ENCODE data around the gene ANKH. TPM values are rescaled to one million over a fixed set of nuclear protein-coding genes. Genes with fewer than 3 reads are reported as not detected.
"Not testable (repeated sequence)": the region's sequence is repeated elsewhere in the genome, so short reads cannot be mapped to it uniquely, and the experiment has no call there.

Gene ANKH
- total RNA-seq, 2 experiments from 2014 or later = 69.3 to 74.2 TPM

DNA sequence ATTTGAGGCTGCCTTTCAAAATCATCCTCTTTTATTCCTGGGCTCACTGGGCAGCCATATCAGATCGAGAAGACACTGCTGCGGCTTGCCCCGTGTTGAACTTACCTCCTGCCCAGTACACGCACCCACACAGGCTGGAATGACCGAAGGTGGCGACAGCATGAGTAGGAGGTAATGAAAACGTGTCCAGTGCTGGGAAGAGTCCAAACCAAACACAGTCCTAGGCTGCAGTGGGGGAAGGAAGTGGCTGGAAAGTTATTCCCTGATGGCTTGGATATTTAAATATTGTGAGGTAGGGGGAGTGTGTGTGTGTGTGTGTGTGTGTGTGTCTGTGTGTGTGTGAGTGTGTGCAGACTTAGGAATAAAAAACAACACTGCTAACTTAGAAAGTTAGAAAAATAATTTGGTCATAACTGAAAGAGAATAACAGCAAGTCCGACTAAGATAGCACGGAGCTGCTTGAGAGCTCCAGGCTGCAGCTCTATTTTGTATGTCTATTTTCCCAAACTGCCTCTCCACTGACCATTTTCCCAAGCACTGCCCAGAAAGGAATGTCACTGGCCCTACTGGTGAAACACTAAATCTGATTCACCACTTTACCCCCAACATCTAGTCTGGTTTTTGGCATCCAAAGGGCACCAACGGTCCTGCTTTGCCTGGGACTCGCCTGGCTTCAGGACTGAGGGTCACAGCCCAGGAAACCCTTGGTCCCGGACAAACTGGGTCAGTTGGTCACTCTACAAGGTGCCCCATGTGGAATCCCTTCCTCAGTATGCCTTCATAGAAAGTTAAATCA, 41.2 kb downstream of the ANKH start:
- H3K4me1 Mint-ChIP-seq = peaks cover 3% of the 10 kb centered on the region
- peaks cover 4% of the 10 kb centered on the region for H3K36me3 Mint-ChIP-seq (ENCODE audit: low read depth)
- no peak overlapping the region for H3K4me3 Mint-ChIP-seq
- H3K27me3 Mint-ChIP-seq = no peaks in the 10 kb centered on the region
- ChIA-PET POLR2A (no interaction called here), CTCF (interaction anchor here (1.2 to 1.5 kb wide), 2 partner anchors 10 kb away, joined by 3 to 5 read pairs; no protein-coding TSS in a partner anchor)
- no peaks in the 10 kb centered on the region for H3K9me3 Mint-ChIP-seq
- no peak for DNase-seq
- H3K27ac Mint-ChIP-seq = no peak overlapping the region

GRCh38 chr5:14829396-14829795, 42.2 kb downstream of the ANKH start:
- no peak overlapping the region for H3K4me3 Mint-ChIP-seq
- H3K4me1 Mint-ChIP-seq = peaks cover 3% of the 10 kb centered on the region
- H3K9me3 Mint-ChIP-seq = no peaks in the 10 kb centered on the region
- no peaks in the 10 kb centered on the region for H3K27me3 Mint-ChIP-seq
- CTCF ChIA-PET = interaction anchor here (1.3 kb wide), 1 partner anchor 22 kb away, joined by 3 read pairs; no protein-coding TSS in a partner anchor
- peaks cover 4% of the 10 kb centered on the region for H3K36me3 Mint-ChIP-seq (ENCODE audit: low read depth)
- no peak overlapping the region for H3K27ac Mint-ChIP-seq
- no peak for DNase-seq
- POLR2A ChIA-PET = no interaction called here

GRCh38 chr5:14826714-14827113, 44.9 kb downstream of the ANKH start:
- no peak for DNase-seq
- Mint-ChIP-seq H3K9me3 (no peaks in the 10 kb centered on the region), H3K36me3 (ENCODE audit: low read depth) (peaks cover 4% of the 10 kb centered on the region), H3K4me3 (no peak overlapping the region), H3K27ac (no peak overlapping the region), H3K4me1 (peaks cover 3% of the 10 kb centered on the region), H3K27me3 (no peaks in the 10 kb centered on the region)
- POLR2A ChIA-PET = interaction anchor here (0.5 kb wide), 1 partner anchor 47 kb away, joined by 4 read pairs; no protein-coding TSS in a partner anchor
- CTCF ChIA-PET = interaction anchor here (0.7 to 1.8 kb wide), 4 partner anchors 10 to 27 kb away, joined by 3 to 4 read pairs (median 3); no protein-coding TSS in a partner anchor

DNA sequence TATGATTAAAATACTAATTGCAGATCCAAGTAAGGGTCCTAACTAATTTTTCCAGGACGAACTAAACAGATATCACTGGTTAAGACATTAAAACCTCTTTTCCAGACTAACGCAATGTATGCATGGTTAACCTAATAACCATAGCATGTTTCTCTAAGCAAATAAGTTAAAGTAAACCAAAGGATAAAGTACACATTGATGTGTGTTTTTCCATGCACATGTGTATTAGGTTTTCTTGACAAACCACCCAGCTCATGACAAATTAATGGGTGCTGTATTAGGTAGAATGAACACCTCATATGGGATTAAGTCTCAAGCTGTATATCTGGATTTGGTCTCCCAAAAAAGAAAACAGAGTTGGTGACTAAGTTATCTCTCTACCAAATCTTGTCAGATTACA, 45.6 kb downstream of the ANKH start:
- Mint-ChIP-seq H3K9me3 (no peaks in the 10 kb centered on the region), H3K27me3 (no peaks in the 10 kb centered on the region), H3K36me3 (ENCODE audit: low read depth) (peaks cover 4% of the 10 kb centered on the region), H3K4me3 (no peak overlapping the region), H3K4me1 (peaks cover 3% of the 10 kb centered on the region), H3K27ac (no peak overlapping the region)
- POLR2A ChIA-PET = interaction anchor here (0.5 kb wide), 1 partner anchor 46 kb away, joined by 4 read pairs; no protein-coding TSS in a partner anchor
- CTCF ChIA-PET = interaction anchor here (1.1 to 1.8 kb wide), 2 partner anchors 9 to 20 kb away, joined by 3 to 4 read pairs; no protein-coding TSS in a partner anchor
- no peak for DNase-seq

- peaks cover 7% of the 10 kb centered on the region for H3K4me1 Mint-ChIP-seq
- no peaks in the 10 kb centered on the region for H3K27me3 Mint-ChIP-seq
- ChIA-PET POLR2A (interaction anchor here (0.6 kb wide), 1 partner anchor 1630 kb away, joined by 9 read pairs; no protein-coding TSS in a partner anchor), CTCF (interaction anchor here (1.2 kb wide), 1 partner anchor 21 kb away, joined by 3 read pairs; no protein-coding TSS in a partner anchor)
- no peak overlapping the region for H3K27ac Mint-ChIP-seq
- no peak for DNase-seq
- no peaks in the 10 kb centered on the region for H3K9me3 Mint-ChIP-seq
- H3K36me3 Mint-ChIP-seq (ENCODE audit: low read depth) = peaks cover 6% of the 10 kb centered on the region
- H3K4me3 Mint-ChIP-seq = no peak overlapping the region
Observed at GRCh38 chr5:14824499-14824898, 47.1 kb downstream of the ANKH start.

GRCh38 chr5:14821100-14821845, 50.3 kb downstream of the ANKH start:
- H3K4me3 Mint-ChIP-seq = no peak overlapping the region
- H3K9me3 Mint-ChIP-seq = no peaks in the 10 kb centered on the region
- H3K4me1 Mint-ChIP-seq = peaks cover 29% of the 10 kb centered on the region
- ChIA-PET CTCF (interaction anchor here (0.5 kb wide), 1 partner anchor 18 kb away, joined by 6 read pairs; no protein-coding TSS in a partner anchor), POLR2A (no interaction called here)
- DNase-seq = no peak
- H3K27ac Mint-ChIP-seq = no peak overlapping the region
- H3K36me3 Mint-ChIP-seq (ENCODE audit: low read depth) = peaks cover 2% of the 10 kb centered on the region
- no peaks in the 10 kb centered on the region for H3K27me3 Mint-ChIP-seq

- DNase-seq = no peak
- ChIA-PET POLR2A (no interaction called here), CTCF (interaction anchor here (1.2 kb wide), 1 partner anchor 25 kb away, joined by 4 read pairs; no protein-coding TSS in a partner anchor)
- Mint-ChIP-seq H3K9me3 (no peaks in the 10 kb centered on the region), H3K27me3 (no peaks in the 10 kb centered on the region), H3K27ac (no peak overlapping the region), H3K4me1 (peaks cover 34% of the 10 kb centered on the region), H3K36me3 (ENCODE audit: low read depth) (peaks cover 4% of the 10 kb centered on the region), H3K4me3 (no peak overlapping the region)
Observed at GRCh38 chr5:14818931-14819790, 52.4 kb downstream of the ANKH start.

- H3K9me3 Mint-ChIP-seq, H3K27me3 Mint-ChIP-seq, POLR2A ChIA-PET, CTCF ChIA-PET, H3K4me3 Mint-ChIP-seq, H3K27ac Mint-ChIP-seq, DNase-seq: not testable (repeated sequence)
- H3K36me3 Mint-ChIP-seq (ENCODE audit: low read depth) = peaks cover 14% of the 10 kb centered on the region
- H3K4me1 Mint-ChIP-seq = peaks cover 47% of the 10 kb centered on the region
Observed at GRCh38 chr5:14817762-14818136, 53.8 kb downstream of the ANKH start.

DNA sequence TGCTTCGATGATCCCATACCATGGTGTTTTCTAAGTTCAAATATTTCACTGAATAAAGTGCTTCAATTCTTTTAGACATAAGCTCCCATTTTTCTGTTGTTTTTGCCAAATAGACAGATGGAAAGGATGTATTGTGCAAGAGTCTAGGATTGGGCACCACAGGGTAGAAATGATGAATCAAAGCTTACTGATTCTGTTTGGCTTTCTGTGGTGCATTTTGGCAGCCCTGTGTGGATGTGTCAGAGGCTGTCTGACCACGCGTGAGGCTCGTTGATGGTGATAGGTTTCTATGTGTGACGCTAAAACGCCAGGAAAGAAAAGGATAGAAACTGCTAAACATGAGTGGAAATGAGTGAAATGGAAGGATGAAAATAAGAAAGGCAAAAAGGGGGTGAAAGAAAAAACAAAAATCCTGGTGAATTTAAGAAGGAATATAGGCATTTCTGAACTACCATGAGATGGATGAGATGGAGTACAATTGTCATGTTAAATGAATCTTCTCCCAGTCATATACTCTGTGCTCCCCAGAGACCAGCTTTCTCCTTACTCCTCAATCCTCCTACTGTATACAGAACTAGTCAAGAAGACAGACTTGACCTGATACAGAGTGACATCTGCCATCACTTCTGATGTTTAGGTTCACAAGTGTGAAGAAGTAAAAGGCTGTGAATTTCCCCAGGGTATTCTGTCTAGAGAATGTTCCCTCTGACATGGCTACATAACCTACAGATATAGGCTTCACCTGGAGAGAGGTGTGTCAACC, 54.4 kb downstream of the ANKH start:
- no peak overlapping the region for H3K27ac Mint-ChIP-seq
- POLR2A ChIA-PET = no interaction called here
- CTCF ChIA-PET = interaction anchor here (1.0 to 1.7 kb wide), 4 partner anchors 10 to 26 kb away, joined by 3 to 4 read pairs (median 4); no protein-coding TSS in a partner anchor
- H3K9me3 Mint-ChIP-seq = no peaks in the 10 kb centered on the region
- no peaks in the 10 kb centered on the region for H3K27me3 Mint-ChIP-seq
- no peak overlapping the region for H3K4me3 Mint-ChIP-seq
- peaks cover 53% of the 10 kb centered on the region for H3K4me1 Mint-ChIP-seq
- no peak for DNase-seq
- peaks cover 16% of the 10 kb centered on the region for H3K36me3 Mint-ChIP-seq (ENCODE audit: low read depth)

DNA sequence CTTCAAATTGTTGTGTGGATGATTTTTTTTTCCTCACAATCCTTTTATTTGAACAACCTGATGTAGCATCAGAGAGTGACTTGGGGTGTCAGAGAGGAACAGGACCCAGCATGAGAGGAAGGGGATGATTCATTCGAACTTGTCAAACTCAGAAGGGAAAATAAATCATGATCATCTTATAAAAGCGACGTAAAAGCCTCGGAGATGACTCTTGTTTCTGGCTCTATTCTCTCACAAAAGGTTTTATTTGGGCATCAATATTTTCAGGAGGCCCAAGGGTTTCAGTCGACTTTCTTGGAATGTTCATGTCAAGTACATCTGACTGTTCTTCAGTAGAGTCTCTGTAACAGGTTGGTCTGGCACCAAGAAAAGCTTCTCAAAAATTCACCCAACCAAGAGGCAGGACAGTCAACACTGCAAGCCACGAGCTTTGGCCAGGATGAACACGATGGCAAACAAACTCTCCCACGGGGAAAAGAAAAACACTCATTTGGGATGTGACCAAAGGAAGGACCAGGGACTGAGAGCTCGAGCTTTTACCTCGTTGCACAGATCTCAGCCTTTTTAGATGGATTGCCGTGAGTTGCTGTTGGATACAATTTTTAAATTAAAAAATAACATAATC, 55.1 kb downstream of the ANKH start:
- Mint-ChIP-seq H3K27me3 (no peaks in the 10 kb centered on the region), H3K4me1 (peaks cover 56% of the 10 kb centered on the region), H3K27ac (no peak overlapping the region), H3K9me3 (no peaks in the 10 kb centered on the region), H3K36me3 (ENCODE audit: low read depth) (peaks cover 16% of the 10 kb centered on the region), H3K4me3 (no peak overlapping the region)
- CTCF ChIA-PET = interaction anchor here (1.0 to 1.7 kb wide), 5 partner anchors 10 to 169 kb away, joined by 3 to 4 read pairs (median 3); no protein-coding TSS in a partner anchor
- DNase-seq = no peak
- POLR2A ChIA-PET = no interaction called here

DNA sequence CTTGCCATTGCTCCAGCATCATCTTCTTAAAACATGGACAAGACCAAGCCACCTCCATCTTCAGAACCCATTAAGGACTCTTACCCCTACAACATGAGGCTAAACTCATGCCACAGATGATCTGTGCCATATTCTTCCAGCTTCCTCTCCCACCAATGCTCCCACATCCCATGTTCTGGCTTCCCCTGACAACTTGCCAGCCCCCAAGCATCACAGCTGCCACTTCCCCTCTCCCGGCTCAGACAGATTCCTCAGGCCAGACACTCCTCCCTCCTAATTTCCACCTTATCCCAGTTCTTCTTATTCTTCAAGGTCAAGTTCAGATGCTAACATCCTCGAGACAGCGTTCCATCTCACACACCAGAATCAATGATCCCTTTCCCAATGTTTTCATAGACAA, 57.8 kb downstream of the ANKH start:
- H3K36me3 Mint-ChIP-seq (ENCODE audit: low read depth) = peaks cover 14% of the 10 kb centered on the region

More for the DNA sequence above, 57.8 kb downstream of the ANKH start:
- Mint-ChIP-seq H3K27me3 (no peaks in the 10 kb centered on the region), H3K27ac (peak overlapping the region; percentile 70), H3K4me3 (no peak overlapping the region), H3K9me3 (no peaks in the 10 kb centered on the region), H3K4me1 (peaks cover 68% of the 10 kb centered on the region)
- DNase-seq = no peak
- CTCF ChIA-PET = interaction anchor here (0.9 to 1.1 kb wide), 2 partner anchors 13 to 21 kb away, joined by 3 read pairs; no protein-coding TSS in a partner anchor
- POLR2A ChIA-PET = no interaction called here

Measured in activated CD4-positive, alpha-beta T cell treated with anti-CD3 and anti-CD28 coated beads, Interleukin-2, amount 10 ng/mL, durations not matched to agents 7 days and 5 days (primary cell).